CD14-positive monocyte (primary cell): Measurements from ENCODE around the gene TJP3. TPM values are rescaled to one million over a fixed set of nuclear protein-coding genes. Genes with fewer than 3 reads are reported as not detected.

Source experiments
- DNase-seq, 3 donors: peaks; one replicate each; pipeline ENCODE4 v3.0.0-alpha.2; 2011 to 2022
- H2AFZ ChIP-seq: 2 replicates; pipeline ENCODE4 v1.6.0; 2012; ENCODE audit warnings: mild to moderate bottlenecking, low read depth, low read length, inconsistent platforms; ENCODE audit not compliant: insufficient read depth, poor library complexity, severe bottlenecking
- H3K27ac ChIP-seq, 2 donors: 1 replicate in 1 of 2; 2 replicates in 1 of 2; pipeline ENCODE4 v1.5.1; 2012 to 2013; ENCODE audit warnings: low read length in 2 of 2, control low read depth in 1 of 2, inconsistent platforms in 1 of 2, low read depth in 1 of 2, mild to moderate bottlenecking in 1 of 2
- H3K27me3 ChIP-seq, 2 donors: one replicate each; pipeline versions ENCODE4 v1.6.0 to v1.6.1; 2011 to 2013; ENCODE audit warnings: low read length in 2 of 2; ENCODE audit not compliant: control insufficient read depth in 2 of 2, insufficient read depth in 2 of 2
- H3K36me3 ChIP-seq, 2 donors: replicated peaks in 1 of 2; 1 replicate in 1 of 2; 2 replicates in 1 of 2; pipeline versions ENCODE4 v1.5.1 to v1.6.1; 2012 to 2013; ENCODE audit warnings: low read length in 2 of 2, control low read depth in 1 of 2, inconsistent platforms in 1 of 2, mild to moderate bottlenecking in 1 of 2; ENCODE audit not compliant: insufficient read depth in 2 of 2, control insufficient read depth in 1 of 2
- H3K4me1 ChIP-seq, 2 donors: 1 replicate in 1 of 2; 2 replicates in 1 of 2; pipeline versions ENCODE4 v1.5.1 to v1.6.1; 2012 to 2013; ENCODE audit warnings: low read length in 2 of 2, control low read depth in 1 of 2, inconsistent platforms in 1 of 2, mild to moderate bottlenecking in 1 of 2, moderate library complexity in 1 of 2; ENCODE audit not compliant: insufficient read depth in 2 of 2, control insufficient read depth in 1 of 2
- H3K4me2 ChIP-seq: replicated peaks from 2 replicates; pipeline ENCODE3; 2012; ENCODE audit warnings: low read length, moderate library complexity, mild to moderate bottlenecking; ENCODE audit not compliant: poor library complexity, severe bottlenecking; ENCODE audit errors: extremely low read depth
- H3K4me3 ChIP-seq, 3 experiments: fragments of 200-600 bp in 1 of 3; sonication (generic) in 1 of 3; replicated peaks in 1 of 3; 1 replicate in 2 of 3; 2 replicates in 1 of 3; pipeline ENCODE4 v1.5.1; 2011 to 2013; ENCODE audit warnings: low read length in 3 of 3, mild to moderate bottlenecking in 3 of 3, control low read depth in 2 of 3, low read depth in 2 of 3, inconsistent platforms in 1 of 3, moderate library complexity in 1 of 3
- H3K79me2 ChIP-seq: 2 replicates; pipeline ENCODE4 v1.6.0; 2012; ENCODE audit warnings: mild to moderate bottlenecking, control low read depth, inconsistent platforms, low read length, moderate library complexity; ENCODE audit not compliant: insufficient read depth
- H3K9ac ChIP-seq: 2 replicates; pipeline ENCODE4 v1.6.0; 2017; ENCODE audit warnings: low read length, mild to moderate bottlenecking; ENCODE audit not compliant: insufficient read depth, poor library complexity, severe bottlenecking
- H3K9me3 ChIP-seq, 2 donors: replicated peaks in 1 of 2; 1 replicate in 1 of 2; 2 replicates in 1 of 2; pipeline versions ENCODE4 v1.5.1 to v1.6.1; 2012 to 2013; ENCODE audit warnings: low read length in 2 of 2, control low read depth in 1 of 2; ENCODE audit not compliant: control insufficient read depth in 1 of 2, insufficient read depth in 1 of 2
- H4K20me1 ChIP-seq: 2 replicates; pipeline ENCODE4 v1.6.0; 2012; ENCODE audit warnings: mild to moderate bottlenecking, low read length, control low read depth, moderate library complexity; ENCODE audit not compliant: insufficient read depth
- H3K27ac Mint-ChIP-seq, 7 donors: one replicate each; pipeline ENCODE4 v1.8.0; 2020; ENCODE audit warnings: mild to moderate bottlenecking in 7 of 7, mixed read lengths in 7 of 7, moderate library complexity in 6 of 7, inconsistent platforms in 2 of 7
- H3K27me3 Mint-ChIP-seq, 3 donors: one replicate each; pipeline ENCODE4 v1.8.0; 2021 to 2022; ENCODE audit warnings: low read depth in 3 of 3, mild to moderate bottlenecking in 3 of 3, mixed read lengths in 3 of 3, moderate library complexity in 3 of 3, inconsistent platforms in 1 of 3
- H3K36me3 Mint-ChIP-seq, 2 donors: one replicate each; pipeline ENCODE4 v1.8.0; 2020; ENCODE audit warnings: mixed read lengths in 2 of 2, inconsistent platforms in 1 of 2, mild to moderate bottlenecking in 1 of 2
- H3K4me1 Mint-ChIP-seq: one replicate; pipeline ENCODE4 v1.8.0; 2020; ENCODE audit warnings: mild to moderate bottlenecking, mixed read lengths
- H3K4me3 Mint-ChIP-seq, 2 donors: one replicate each; pipeline ENCODE4 v1.8.0; 2020; ENCODE audit warnings: mild to moderate bottlenecking in 2 of 2, mixed read lengths in 2 of 2, moderate library complexity in 1 of 2
- H3K9me3 Mint-ChIP-seq, 7 donors: one replicate each; pipeline ENCODE4 v1.8.0; 2020 to 2022; ENCODE audit warnings: mixed read lengths in 7 of 7, mild to moderate bottlenecking in 6 of 7, moderate library complexity in 6 of 7, inconsistent platforms in 2 of 7
- CTCF ChIP-seq: fragments of 200-600 bp; IDR thresholded peaks from one replicate; pipeline ENCODE4 v1.8.0; 2022; ENCODE audit warnings: antibody characterized with exemption, mild to moderate bottlenecking
- WGBS: methylation state at CpG from one replicate; pipeline ENCODE4 v1.1.5; 2013; ENCODE audit warnings: missing lambda C conversion rate; ENCODE audit not compliant: insufficient coverage; 5-methylcytosine and 5-hydroxymethylcytosine counted together
- intact Hi-C, 2 donors: fragments of 100-400 bp; cut with micrococcal nuclease; formaldehyde crosslinking; loops; one replicate each; pipeline versions ENCODE4 v1.15.0 to v1.15.1; 2023
- polyA plus RNA-seq, 3 donors: library from polyadenylated mRNA; depleted of rRNA in 1 of 3; unstranded in 2 of 3; stranded (reverse) in 1 of 3; fragments of 300-500 nt in 2 of 3; fragments of >200 nt in 1 of 3; fragmentation: Illumina TruSeq in 2 of 3; gene quantifications; 1 replicate in 2 of 3; 2 replicates in 1 of 3; pipeline ENCODE4 v1.2.3, GENCODE V29; 2012 to 2021

The TJP3 gene
- polyA plus RNA-seq, 3 donors = 0.01 TPM; not detected in 2

DNA sequence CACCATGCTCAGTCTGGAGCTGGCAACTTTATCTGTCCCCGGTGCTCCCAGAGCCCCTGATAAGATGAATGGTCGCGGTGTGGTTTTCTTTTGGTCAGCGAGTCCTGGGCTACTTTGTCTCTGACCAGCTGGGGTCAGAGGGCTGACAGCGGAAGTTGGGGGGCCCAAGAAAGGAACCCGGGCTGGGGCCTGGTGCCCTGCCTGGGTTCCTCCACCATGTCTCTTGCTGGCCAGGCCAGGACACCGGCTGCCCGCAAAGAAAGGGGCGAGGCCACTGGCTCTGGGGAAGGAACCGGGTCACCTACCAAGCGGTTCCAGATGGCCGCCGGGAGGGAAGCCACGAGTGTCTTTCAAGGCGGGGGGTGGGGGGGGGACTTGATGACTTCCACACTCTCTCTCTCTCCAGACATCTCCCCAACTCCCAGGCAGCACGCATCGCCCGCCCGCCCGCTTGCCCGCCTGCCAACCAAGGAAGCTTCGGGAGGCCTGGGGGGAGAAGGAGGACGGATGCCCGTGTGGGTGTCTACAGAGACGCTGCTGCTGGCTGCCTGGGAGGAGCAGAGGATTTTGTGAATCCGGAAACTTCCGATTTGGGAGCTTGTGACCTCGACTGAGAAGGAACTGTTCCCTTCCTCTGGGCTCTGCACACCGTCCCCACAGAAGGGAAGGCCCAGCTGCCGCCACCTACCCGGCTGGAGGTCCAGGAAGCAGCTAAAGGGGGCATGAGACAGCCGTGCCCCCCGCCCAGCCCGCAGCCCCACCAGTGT is 9.0 kb upstream of the TJP3 start:
- 15% methylated on average over 17 of the region's 34 CpGs for WGBS
- Mint-ChIP-seq H3K27ac (peak overlapping the region; percentile 87 to 94 (median 92)), H3K36me3 (peaks cover 4 to 32% of the 10 kb centered on the region in 2 donors), H3K9me3 (peaks cover 0 to 3% (median 0%) of the 10 kb centered on the region in 7 donors), H3K4me1 (peaks cover 16% of the 10 kb centered on the region), H3K4me3 (peak overlapping the region; percentile 89 to 95), H3K27me3 (peaks cover 0 to 7% (median 5%) of the 10 kb centered on the region in 3 donors)
- peak; percentile 68 to 80 (median 74) for DNase-seq
- peaks cover 5 to 13% of the 10 kb centered on the region in 2 donors for H3K4me1 ChIP-seq
- H3K9ac ChIP-seq = peak overlapping the region; percentile 87
- intact Hi-C loops = no loop called here
- H3K36me3 ChIP-seq = peaks cover 13 to 17% of the 10 kb centered on the region in 2 donors
- H3K79me2 ChIP-seq = peaks cover 59% of the 10 kb centered on the region
- peak overlapping the region; percentile 71 for H2AFZ ChIP-seq
- no peaks in the 10 kb centered on the region for H3K9me3 ChIP-seq
- no peak for TF ChIP-seq CTCF
- H3K4me2 ChIP-seq = peak overlapping the region; percentile 100
- peaks cover 57% of the 10 kb centered on the region for H4K20me1 ChIP-seq
- peak overlapping the region; percentile 56 to 96 (median 96) for H3K4me3 ChIP-seq
- H3K27ac ChIP-seq = peak overlapping the region; percentile 85 to 90
- no peaks in the 10 kb centered on the region for H3K27me3 ChIP-seq

- Histone ChIP-seq H3K27me3 (no peaks in the 10 kb centered on the region), H3K36me3 (peaks cover 12 to 13% of the 10 kb centered on the region in 2 donors), H3K79me2 (peaks cover 53% of the 10 kb centered on the region), H3K4me1 (peaks cover 5 to 13% of the 10 kb centered on the region in 2 donors), H3K4me2 (peak overlapping the region; percentile 100), H2AFZ (peak overlapping the region; percentile 71), H4K20me1 (peaks cover 51% of the 10 kb centered on the region), H3K9ac (peak overlapping the region; percentile 87), H3K4me3 (peak overlapping the region; percentile 56 to 96 (median 96)), H3K9me3 (no peaks in the 10 kb centered on the region), H3K27ac (peak overlapping the region; percentile 85 to 90)
- 0% methylated on average over 35 of the region's 43 CpGs for WGBS
- no peak for TF ChIP-seq CTCF
- peak in 1 of 3 donors; percentile 19 for DNase-seq
- Mint-ChIP-seq H3K36me3 (peaks cover 4 to 26% of the 10 kb centered on the region in 2 donors), H3K4me1 (peaks cover 16% of the 10 kb centered on the region), H3K9me3 (no peaks in the 10 kb centered on the region), H3K4me3 (peak overlapping the region; percentile 89 to 95), H3K27ac (peak overlapping the region; percentile 87 to 94 (median 92)), H3K27me3 (peaks cover 0 to 8% (median 7%) of the 10 kb centered on the region in 3 donors)
- intact Hi-C loops = no loop called here
These were observed 8.4 kb upstream of the TJP3 start for GRCh38 chr19:3699741-3700241.
